Activated naive CD8-positive, alpha-beta T cell (primary cell): ENCODE data around the gene ILDR1.
"Not testable (repeated sequence)": the region's sequence is repeated elsewhere in the genome, so short reads cannot be mapped to it uniquely, and the experiment has no call there.

Source experiments
- H3K27ac Mint-ChIP-seq: one replicate; pipeline ENCODE4 v1.8.0; 2021; ENCODE audit warnings: mixed read lengths
- H3K27me3 Mint-ChIP-seq: one replicate; pipeline ENCODE4 v1.8.0; 2021; ENCODE audit warnings: mixed read lengths
- H3K36me3 Mint-ChIP-seq: one replicate; pipeline ENCODE4 v1.8.0; 2021; ENCODE audit warnings: mixed read lengths
- H3K4me1 Mint-ChIP-seq: one replicate; pipeline ENCODE4 v1.8.0; 2021; ENCODE audit warnings: low read depth, mixed read lengths
- H3K4me3 Mint-ChIP-seq: one replicate; pipeline ENCODE4 v1.8.0; 2021; ENCODE audit warnings: mild to moderate bottlenecking, mixed read lengths
- H3K9me3 Mint-ChIP-seq: one replicate; pipeline ENCODE4 v1.8.0; 2021; ENCODE audit warnings: low read depth, mixed read lengths

Gene ILDR1

DNA sequence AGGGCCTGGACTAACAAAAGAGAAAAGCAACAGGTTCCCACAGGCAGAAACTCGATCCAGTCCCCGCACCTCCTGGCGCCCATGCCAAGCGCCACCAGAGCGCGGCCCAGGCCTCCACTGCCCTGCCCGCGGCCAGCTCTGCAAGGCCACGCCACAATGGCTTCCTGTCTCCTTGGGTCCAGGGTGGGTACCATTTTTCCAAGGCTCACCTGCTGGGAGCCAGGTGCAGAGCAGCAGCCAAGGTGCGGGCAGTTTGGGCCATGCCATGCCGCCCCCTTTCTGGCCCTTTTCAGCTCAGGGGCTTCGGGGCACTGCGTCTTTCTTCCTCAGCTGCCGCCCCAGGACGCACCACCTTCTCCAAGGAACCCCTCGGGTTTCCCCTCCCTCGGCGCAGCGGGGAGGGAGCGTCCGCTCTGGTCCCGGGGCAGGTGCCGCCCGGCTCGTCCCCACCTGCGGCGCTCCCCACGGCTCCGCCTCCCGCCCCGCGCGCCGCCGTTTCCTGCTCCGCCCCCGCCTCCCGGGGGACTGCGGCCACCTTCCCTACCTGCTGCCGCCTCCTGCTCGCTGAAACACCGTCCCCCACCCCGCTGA lies at the start of gene ILDR1:
ILDR1 (minus strand) TSS at position 437 of the 591 bp plus-strand sequence; CDS start at position 267, 170 bp downstream.
- Mint-ChIP-seq H3K27ac (no peak within 1 kb of the TSS), H3K27me3 (peaks cover 28% of the 10 kb centered on the region), H3K9me3 (no peaks in the 10 kb centered on the region), H3K4me1 (peaks cover 2% of the 10 kb centered on the region), H3K4me3 (peak within 1 kb of the TSS; percentile 64), H3K36me3 (no peaks in the 10 kb centered on the region)

DNA sequence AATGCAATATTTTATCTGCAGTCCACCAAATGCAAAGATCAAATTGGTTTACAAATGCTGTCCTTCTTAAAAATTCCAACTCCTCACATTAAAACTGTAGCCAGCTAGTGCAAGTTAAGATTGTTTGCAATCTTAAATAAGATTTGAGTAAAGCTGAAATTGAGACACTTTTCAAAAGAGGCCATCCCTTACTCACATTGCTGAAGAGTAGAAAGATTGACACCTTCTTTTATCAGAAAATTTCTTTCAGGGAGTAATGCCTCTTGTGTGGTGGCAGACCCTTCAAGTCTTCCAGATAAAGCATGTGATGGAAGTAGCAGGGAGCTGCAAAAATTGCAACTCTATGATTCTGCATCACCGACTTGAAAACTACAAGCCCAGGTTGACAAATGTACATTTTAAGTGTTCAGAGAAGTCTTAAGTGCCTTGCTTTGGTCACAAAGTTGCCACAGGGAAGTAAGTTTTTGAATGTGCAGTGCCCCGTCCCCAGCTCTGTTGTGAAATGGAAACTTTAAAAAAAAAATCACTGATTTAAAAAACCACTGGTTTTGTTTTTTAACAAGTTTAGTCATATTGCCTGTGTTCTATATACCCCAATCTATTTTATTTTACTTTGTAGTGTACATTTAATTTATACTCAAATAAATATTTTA lies 45.7 kb upstream of the ILDR1 start:
- H3K36me3 Mint-ChIP-seq = no peaks in the 10 kb centered on the region
- no peaks in the 10 kb centered on the region for H3K4me1 Mint-ChIP-seq
- H3K4me3 Mint-ChIP-seq = no peak overlapping the region
- H3K27ac Mint-ChIP-seq = no peak overlapping the region
- no peaks in the 10 kb centered on the region for H3K9me3 Mint-ChIP-seq
- no peaks in the 10 kb centered on the region for H3K27me3 Mint-ChIP-seq

GRCh38 chr3:122067214-122067550 lies 45.1 kb upstream of the ILDR1 start:
- no peaks in the 10 kb centered on the region for H3K4me1 Mint-ChIP-seq
- H3K36me3 Mint-ChIP-seq = no peaks in the 10 kb centered on the region
- H3K4me3 Mint-ChIP-seq = no peak overlapping the region
- no peak overlapping the region for H3K27ac Mint-ChIP-seq
- H3K27me3 Mint-ChIP-seq = no peaks in the 10 kb centered on the region
- no peaks in the 10 kb centered on the region for H3K9me3 Mint-ChIP-seq

DNA sequence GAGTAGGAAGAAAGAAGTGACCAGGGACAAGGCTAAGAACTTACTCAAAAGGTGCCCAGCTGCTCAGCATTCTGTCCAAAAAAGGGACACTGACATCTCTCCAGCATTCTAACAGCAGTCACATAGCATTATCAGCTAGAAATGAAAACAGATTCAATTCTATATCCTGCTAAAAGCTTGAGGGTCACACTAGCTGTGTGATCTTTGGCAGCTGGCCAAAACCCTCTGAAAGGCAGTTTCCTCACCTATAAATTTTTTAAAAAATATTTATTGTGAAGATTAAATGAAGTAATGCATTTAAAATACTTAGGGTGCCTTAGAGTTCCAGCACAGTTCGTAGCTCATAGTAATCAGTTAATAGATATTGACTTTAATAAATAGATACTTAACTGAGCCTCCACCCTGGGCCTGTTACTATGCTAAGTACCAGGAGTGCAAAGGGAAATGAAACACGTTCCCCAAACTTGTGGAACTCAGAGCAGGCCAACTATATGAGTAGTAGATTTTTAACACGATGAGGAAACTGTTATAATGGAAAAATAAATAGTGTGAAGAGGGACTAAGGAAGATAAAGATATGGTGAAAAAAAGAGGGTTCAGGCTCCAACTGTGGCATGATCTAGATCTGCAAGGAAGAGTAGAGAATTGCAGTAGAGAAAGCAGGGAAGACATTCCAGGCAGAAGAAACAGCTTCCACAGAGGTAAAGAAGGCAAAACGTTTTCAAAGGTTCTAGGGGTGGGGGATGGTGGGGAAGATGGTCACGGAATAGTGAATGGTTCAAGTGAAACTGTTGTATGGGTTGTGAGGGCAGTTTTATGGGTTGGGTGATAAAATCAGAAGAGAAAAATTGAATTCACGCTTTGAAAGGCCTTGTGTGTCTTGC lies 44.5 kb upstream of the ILDR1 start:
- no peaks in the 10 kb centered on the region for H3K4me1 Mint-ChIP-seq
- H3K4me3 Mint-ChIP-seq = no peak overlapping the region
- H3K27me3 Mint-ChIP-seq = no peaks in the 10 kb centered on the region
- H3K36me3 Mint-ChIP-seq = no peaks in the 10 kb centered on the region
- H3K27ac Mint-ChIP-seq = no peak overlapping the region
- H3K9me3 Mint-ChIP-seq = no peaks in the 10 kb centered on the region

GRCh38 chr3:122064326-122064725 lies 42.3 kb upstream of the ILDR1 start:
- H3K4me1 Mint-ChIP-seq = no peaks in the 10 kb centered on the region
- H3K27me3 Mint-ChIP-seq = no peaks in the 10 kb centered on the region
- no peak overlapping the region for H3K4me3 Mint-ChIP-seq
- no peaks in the 10 kb centered on the region for H3K9me3 Mint-ChIP-seq
- no peak overlapping the region for H3K27ac Mint-ChIP-seq
- H3K36me3 Mint-ChIP-seq = no peaks in the 10 kb centered on the region

DNA sequence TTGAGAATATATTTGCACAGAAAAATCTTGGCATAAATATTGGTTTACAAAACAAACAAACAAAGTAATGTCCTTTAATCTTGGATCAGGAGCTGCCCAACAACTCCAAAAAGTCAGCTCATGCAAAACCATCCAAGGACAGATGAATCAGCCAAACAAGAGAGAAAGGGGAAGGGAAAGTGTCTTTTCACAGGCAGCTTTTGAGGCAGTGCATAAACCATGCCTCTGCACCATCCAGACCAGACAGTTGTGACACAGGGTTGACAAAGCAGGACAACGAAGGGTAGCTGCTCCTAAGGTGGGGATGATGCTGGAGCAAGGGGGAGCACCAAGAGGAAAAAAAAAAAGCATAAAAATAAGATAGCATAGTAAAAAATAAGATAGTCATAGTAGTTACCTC lies 41.9 kb upstream of the ILDR1 start:
- no peaks in the 10 kb centered on the region for H3K9me3 Mint-ChIP-seq
- peaks cover 2% of the 10 kb centered on the region for H3K27me3 Mint-ChIP-seq
- H3K4me3 Mint-ChIP-seq = no peak overlapping the region
- no peak overlapping the region for H3K27ac Mint-ChIP-seq
- H3K36me3 Mint-ChIP-seq = no peaks in the 10 kb centered on the region
- no peaks in the 10 kb centered on the region for H3K4me1 Mint-ChIP-seq

DNA sequence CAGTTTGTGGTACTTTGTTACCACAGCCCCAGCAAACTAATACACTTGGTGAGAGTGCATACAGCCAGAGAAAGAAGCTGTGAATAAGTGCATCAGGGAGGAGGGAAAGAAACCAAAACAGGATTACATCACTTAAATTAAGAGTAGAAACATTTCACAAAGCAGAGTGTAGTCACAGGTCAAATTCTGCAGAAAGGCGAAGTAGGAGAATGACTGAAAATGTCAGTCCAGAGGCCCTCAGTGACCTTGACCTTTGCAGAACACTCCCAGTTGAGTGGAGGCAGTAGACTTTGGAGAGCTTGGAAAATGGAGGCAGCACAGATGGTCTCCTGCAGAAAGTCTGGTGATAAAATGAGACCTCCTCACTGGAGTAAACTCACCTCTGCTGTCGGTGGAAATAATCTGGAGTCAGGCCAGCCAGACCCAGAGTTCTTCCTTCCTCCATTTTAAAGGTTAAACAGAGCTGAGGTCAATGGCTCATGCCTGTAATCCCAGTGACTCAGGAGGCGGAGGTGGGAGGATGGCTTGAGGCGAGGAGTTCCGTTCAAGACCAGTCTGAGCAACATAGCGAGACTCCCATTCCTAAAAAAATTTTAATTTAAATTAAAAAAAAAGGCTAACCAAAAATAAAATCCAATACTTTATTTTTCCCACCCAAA lies 38.1 kb upstream of the ILDR1 start:
- Mint-ChIP-seq H3K36me3 (no peaks in the 10 kb centered on the region), H3K9me3 (no peaks in the 10 kb centered on the region), H3K4me3 (no peak overlapping the region), H3K27ac (no peak overlapping the region), H3K4me1 (no peaks in the 10 kb centered on the region), H3K27me3 (peaks cover 11% of the 10 kb centered on the region)

DNA sequence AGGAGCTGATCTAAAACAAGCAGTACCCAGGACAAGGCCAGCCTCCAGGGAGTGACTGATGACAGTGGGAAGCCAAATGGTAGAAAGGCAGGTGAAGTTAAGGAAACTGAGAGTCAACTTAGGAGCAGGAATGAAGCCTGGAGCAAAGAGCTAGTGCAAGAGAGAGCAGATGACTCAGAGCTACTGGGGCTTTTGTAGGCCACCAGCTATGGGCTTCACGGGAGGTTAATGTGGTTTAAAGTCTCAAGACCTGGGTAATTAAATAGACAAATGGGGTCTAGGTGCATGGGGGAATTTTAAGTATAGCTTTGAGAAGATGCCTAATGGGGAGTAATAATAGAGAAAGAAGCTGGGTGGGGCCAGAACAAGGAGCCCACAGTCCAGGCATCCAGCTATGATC lies 36.2 kb upstream of the ILDR1 start:
- H3K27ac Mint-ChIP-seq = no peak overlapping the region
- H3K9me3 Mint-ChIP-seq = no peaks in the 10 kb centered on the region
- peaks cover 16% of the 10 kb centered on the region for H3K27me3 Mint-ChIP-seq
- no peak overlapping the region for H3K4me3 Mint-ChIP-seq
- no peaks in the 10 kb centered on the region for H3K4me1 Mint-ChIP-seq
- H3K36me3 Mint-ChIP-seq = no peaks in the 10 kb centered on the region

DNA sequence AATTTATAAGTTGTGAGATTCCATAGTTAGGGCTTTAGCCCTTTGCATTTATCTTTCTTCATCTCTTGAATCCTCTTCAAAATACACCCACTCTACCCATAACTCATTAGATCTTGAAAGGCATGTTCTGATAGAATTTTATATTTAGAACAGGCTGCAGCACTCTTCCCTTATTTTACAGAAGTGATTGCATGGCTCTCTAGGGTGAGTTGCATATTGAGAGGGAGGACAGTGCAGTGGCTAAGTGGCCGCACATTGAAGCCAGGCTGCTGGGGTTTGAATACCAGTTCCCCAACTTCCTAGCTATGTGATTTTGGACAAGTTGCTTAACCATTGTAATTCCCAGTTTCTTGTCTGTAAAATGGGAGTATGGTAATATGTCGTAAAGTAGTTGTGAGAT lies 35.6 kb upstream of the ILDR1 start:
- Mint-ChIP-seq H3K9me3 (no peaks in the 10 kb centered on the region), H3K4me3 (no peak overlapping the region), H3K4me1 (no peaks in the 10 kb centered on the region), H3K27ac (no peak overlapping the region), H3K27me3 (peaks cover 16% of the 10 kb centered on the region), H3K36me3 (no peaks in the 10 kb centered on the region)

GRCh38 chr3:122055215-122055614 lies 33.2 kb upstream of the ILDR1 start, which contains the start of gene CD86:
TSS of gene CD86 (plus strand) at chr3:122055362. CDS start at chr3:122055490, 128 bp downstream.
- Mint-ChIP-seq H3K9me3 (no peaks in the 10 kb centered on the region), H3K4me1 (no peaks in the 10 kb centered on the region), H3K27me3 (peaks cover 20% of the 10 kb centered on the region), H3K27ac (no peak within 1 kb of the TSS), H3K36me3 (no peaks in the 10 kb centered on the region), H3K4me3 (no peak within 1 kb of the TSS)

DNA sequence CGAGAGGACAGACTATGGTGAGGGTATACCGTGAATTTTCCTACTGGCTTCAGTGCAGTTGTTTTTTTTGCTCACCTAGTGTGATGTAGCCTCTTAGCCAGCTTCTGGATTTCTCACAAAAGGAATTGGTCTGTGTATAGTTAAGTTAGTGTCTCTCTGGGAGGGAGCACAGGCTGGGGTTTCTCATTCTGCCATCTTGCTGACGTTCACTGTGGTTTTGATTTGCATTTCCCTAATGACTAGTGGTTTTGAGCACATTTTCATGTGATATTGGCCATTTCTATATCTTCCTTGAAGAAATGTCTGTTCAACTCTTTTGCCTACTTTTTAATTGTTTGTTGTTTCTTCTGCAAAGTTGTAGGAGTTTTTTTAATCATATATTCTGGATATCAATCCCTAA lies 30.9 kb upstream of the ILDR1 start:
- Mint-ChIP-seq H3K9me3 (no peaks in the 10 kb centered on the region), H3K27me3 (peaks cover 17% of the 10 kb centered on the region), H3K4me1 (no peaks in the 10 kb centered on the region), H3K4me3 (no peak overlapping the region), H3K36me3 (no peaks in the 10 kb centered on the region), H3K27ac (no peak overlapping the region)

GRCh38 chr3:122047773-122048172 lies 25.7 kb upstream of the ILDR1 start:
- not testable (repeated sequence) for H3K4me3 Mint-ChIP-seq, H3K4me1 Mint-ChIP-seq, H3K27ac Mint-ChIP-seq, H3K36me3 Mint-ChIP-seq, H3K27me3 Mint-ChIP-seq, H3K9me3 Mint-ChIP-seq

DNA sequence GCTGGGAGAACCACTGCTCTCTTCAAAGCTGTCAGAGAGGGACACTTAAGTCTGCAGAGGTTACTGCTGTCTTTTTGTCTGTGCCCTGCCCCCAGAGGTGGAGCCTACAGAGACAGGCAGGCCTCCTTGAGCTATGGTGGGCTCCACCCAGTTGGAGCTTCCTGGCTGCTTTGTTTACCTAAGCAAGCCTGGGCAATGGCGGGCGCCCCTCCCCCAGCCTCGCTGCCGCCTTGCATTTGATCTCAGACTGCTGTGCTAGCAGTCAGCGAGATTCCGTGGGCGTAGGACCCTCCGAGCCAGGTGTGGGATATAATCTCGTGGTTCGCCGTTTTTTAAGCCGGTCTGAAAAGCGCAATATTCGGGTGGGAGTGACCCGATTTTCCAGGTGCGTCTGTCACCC lies 25.2 kb upstream of the ILDR1 start:
- not testable (repeated sequence) for H3K4me1 Mint-ChIP-seq, H3K9me3 Mint-ChIP-seq, H3K27ac Mint-ChIP-seq, H3K27me3 Mint-ChIP-seq, H3K4me3 Mint-ChIP-seq, H3K36me3 Mint-ChIP-seq

GRCh38 chr3:122033023-122033422 lies 11.0 kb upstream of the ILDR1 start:
- H3K36me3 Mint-ChIP-seq = peaks cover 6% of the 10 kb centered on the region
- H3K27me3 Mint-ChIP-seq = peaks cover 5% of the 10 kb centered on the region
- H3K9me3 Mint-ChIP-seq = peaks cover 14% of the 10 kb centered on the region
- H3K4me3 Mint-ChIP-seq = no peak overlapping the region
- peaks cover 4% of the 10 kb centered on the region for H3K4me1 Mint-ChIP-seq
- H3K27ac Mint-ChIP-seq = no peak overlapping the region

DNA sequence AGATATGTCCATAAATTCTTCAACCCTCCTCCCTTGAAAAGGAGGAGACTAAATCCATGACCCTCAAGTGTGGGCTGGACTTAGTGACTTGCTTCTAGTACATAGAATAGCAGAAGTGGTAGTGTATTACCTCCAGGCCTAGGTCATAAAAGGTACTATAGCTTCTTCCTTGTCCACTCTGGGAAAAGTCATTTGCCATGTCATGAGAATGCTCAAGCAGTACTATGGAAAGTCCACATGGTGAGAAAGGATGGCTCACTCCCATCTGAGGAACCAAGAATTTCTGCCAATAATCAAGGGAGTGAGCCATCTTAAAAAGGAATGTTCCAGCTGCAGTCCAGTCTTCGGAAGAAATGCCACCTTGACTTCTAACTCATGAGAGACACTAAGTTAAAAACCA lies 10.5 kb upstream of the ILDR1 start:
- Mint-ChIP-seq H3K9me3 (peaks cover 9% of the 10 kb centered on the region), H3K27ac (no peak overlapping the region), H3K36me3 (peaks cover 2% of the 10 kb centered on the region), H3K27me3 (peaks cover 3% of the 10 kb centered on the region), H3K4me3 (no peak overlapping the region), H3K4me1 (peaks cover 4% of the 10 kb centered on the region)
